ENCODE measurements around the gene KRT24.

- TF ChIP-seq, protein P1, sequence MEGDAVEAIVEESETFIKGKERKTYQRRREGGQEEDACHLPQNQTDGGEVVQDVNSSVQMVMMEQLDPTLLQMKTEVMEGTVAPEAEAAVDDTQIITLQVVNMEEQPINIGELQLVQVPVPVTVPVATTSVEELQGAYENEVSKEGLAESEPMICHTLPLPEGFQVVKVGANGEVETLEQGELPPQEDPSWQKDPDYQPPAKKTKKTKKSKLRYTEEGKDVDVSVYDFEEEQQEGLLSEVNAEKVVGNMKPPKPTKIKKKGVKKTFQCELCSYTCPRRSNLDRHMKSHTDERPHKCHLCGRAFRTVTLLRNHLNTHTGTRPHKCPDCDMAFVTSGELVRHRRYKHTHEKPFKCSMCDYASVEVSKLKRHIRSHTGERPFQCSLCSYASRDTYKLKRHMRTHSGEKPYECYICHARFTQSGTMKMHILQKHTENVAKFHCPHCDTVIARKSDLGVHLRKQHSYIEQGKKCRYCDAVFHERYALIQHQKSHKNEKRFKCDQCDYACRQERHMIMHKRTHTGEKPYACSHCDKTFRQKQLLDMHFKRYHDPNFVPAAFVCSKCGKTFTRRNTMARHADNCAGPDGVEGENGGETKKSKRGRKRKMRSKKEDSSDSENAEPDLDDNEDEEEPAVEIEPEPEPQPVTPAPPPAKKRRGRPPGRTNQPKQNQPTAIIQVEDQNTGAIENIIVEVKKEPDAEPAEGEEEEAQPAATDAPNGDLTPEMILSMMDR (IDR thresholded peaks at IDR 0.05 in 4 of 5, conservative IDR thresholded peaks at IDR 0.05 in 1 of 5): no peak
- no peak for TF ChIP-seq POLR2A (IDR thresholded peaks at IDR 0.05)
Observed at GRCh38 chr17:40717776-40718175, 14.2 kb upstream of the KRT24 start.
